Immature natural killer cell (primary cell): ENCODE measurements around the gene UMOD. TPM values are rescaled to one million over a fixed set of nuclear protein-coding genes. Genes with fewer than 3 reads are reported as not detected.

Experiments
- DNase-seq, 3 donors: peaks; one replicate each; pipeline ENCODE4 v3.0.0; 2022; ENCODE audit warnings: mixed read lengths in 1 of 3
- H3K27ac Mint-ChIP-seq, 6 donors: one replicate each; pipeline ENCODE4 v1.8.0; 2020; ENCODE audit warnings: mixed read lengths in 6 of 6, mild to moderate bottlenecking in 5 of 6, inconsistent platforms in 4 of 6, moderate library complexity in 3 of 6
- H3K27me3 Mint-ChIP-seq, 3 donors: one replicate each; pipeline ENCODE4 v1.8.0; 2020 to 2021; ENCODE audit warnings: low read depth in 3 of 3, mild to moderate bottlenecking in 3 of 3, mixed read lengths in 3 of 3, moderate library complexity in 3 of 3, inconsistent platforms in 1 of 3
- H3K36me3 Mint-ChIP-seq, 3 donors: one replicate each; pipeline ENCODE4 v1.8.0; 2020; ENCODE audit warnings: mixed read lengths in 3 of 3, inconsistent platforms in 2 of 3, mild to moderate bottlenecking in 2 of 3
- H3K4me1 Mint-ChIP-seq, 2 donors: one replicate each; pipeline ENCODE4 v1.8.0; 2020; ENCODE audit warnings: inconsistent platforms in 2 of 2, mild to moderate bottlenecking in 2 of 2, mixed read lengths in 2 of 2, moderate library complexity in 1 of 2
- H3K4me3 Mint-ChIP-seq, 5 donors: one replicate each; pipeline ENCODE4 v1.8.0; 2020; ENCODE audit warnings: mild to moderate bottlenecking in 5 of 5, mixed read lengths in 5 of 5, inconsistent platforms in 3 of 5, moderate library complexity in 3 of 5
- H3K9me3 Mint-ChIP-seq, 6 donors: one replicate each; pipeline ENCODE4 v1.8.0; 2020; ENCODE audit warnings: mild to moderate bottlenecking in 6 of 6, mixed read lengths in 6 of 6, inconsistent platforms in 4 of 6, moderate library complexity in 3 of 6
- polyA plus RNA-seq, 3 donors: library from polyadenylated mRNA; unstranded; fragments of 300-500 nt; fragmentation: Illumina TruSeq; gene quantifications; one replicate each; pipeline ENCODE4 v1.2.3, GENCODE V29; 2021

Gene UMOD
- polyA plus RNA-seq, 3 donors from 2014 or later: not detected

GRCh38 chr16:20348365-20349185, 3.9 kb downstream of the UMOD start:
- Mint-ChIP-seq H3K9me3 (no peaks in the 10 kb centered on the region), H3K27ac (no peak overlapping the region), H3K36me3 (no peaks in the 10 kb centered on the region), H3K4me1 (no peaks in the 10 kb centered on the region), H3K4me3 (no peak overlapping the region), H3K27me3 (peaks cover 0 to 4% (median 2%) of the 10 kb centered on the region in 3 donors)
- DNase-seq: no peak

GRCh38 chr16:20347666-20348364, 4.7 kb downstream of the UMOD start:
- no peaks in the 10 kb centered on the region for H3K9me3 Mint-ChIP-seq
- H3K27me3 Mint-ChIP-seq: peaks cover 0 to 4% (median 2%) of the 10 kb centered on the region in 3 donors
- H3K36me3 Mint-ChIP-seq: no peaks in the 10 kb centered on the region
- no peaks in the 10 kb centered on the region for H3K4me1 Mint-ChIP-seq
- DNase-seq: no peak
- no peak overlapping the region for H3K27ac Mint-ChIP-seq
- no peak overlapping the region for H3K4me3 Mint-ChIP-seq

GRCh38 chr16:20344611-20345010, 7.9 kb downstream of the UMOD start:
- no peak for DNase-seq
- Mint-ChIP-seq H3K9me3 (no peaks in the 10 kb centered on the region), H3K4me1 (no peaks in the 10 kb centered on the region), H3K36me3 (no peaks in the 10 kb centered on the region), H3K4me3 (no peak overlapping the region), H3K27ac (no peak overlapping the region), H3K27me3 (peaks cover 0 to 4% (median 2%) of the 10 kb centered on the region in 3 donors)

- Mint-ChIP-seq H3K27me3 (peaks cover 0 to 6% (median 5%) of the 10 kb centered on the region in 3 donors), H3K9me3 (no peaks in the 10 kb centered on the region), H3K4me3 (no peak overlapping the region), H3K27ac (no peak overlapping the region), H3K4me1 (no peaks in the 10 kb centered on the region), H3K36me3 (no peaks in the 10 kb centered on the region)
- no peak for DNase-seq
Observed at GRCh38 chr16:20339744-20340143, 12.8 kb downstream of the UMOD start.

GRCh38 chr16:20336955-20337354, 15.6 kb downstream of the UMOD start:
- peaks cover 0 to 5% (median 5%) of the 10 kb centered on the region in 3 donors for H3K27me3 Mint-ChIP-seq
- no peaks in the 10 kb centered on the region for H3K36me3 Mint-ChIP-seq
- H3K4me1 Mint-ChIP-seq: no peaks in the 10 kb centered on the region
- no peak overlapping the region for H3K27ac Mint-ChIP-seq
- H3K9me3 Mint-ChIP-seq: no peaks in the 10 kb centered on the region
- no peak overlapping the region for H3K4me3 Mint-ChIP-seq
- no peak for DNase-seq

- H3K27ac Mint-ChIP-seq: no peak overlapping the region
- no peaks in the 10 kb centered on the region for H3K9me3 Mint-ChIP-seq
- DNase-seq: no peak
- H3K36me3 Mint-ChIP-seq: no peaks in the 10 kb centered on the region
- H3K4me1 Mint-ChIP-seq: no peaks in the 10 kb centered on the region
- no peak overlapping the region for H3K4me3 Mint-ChIP-seq
- peaks cover 0 to 7% (median 5%) of the 10 kb centered on the region in 3 donors for H3K27me3 Mint-ChIP-seq
Observed at GRCh38 chr16:20334396-20334795, 18.1 kb downstream of the UMOD start.

GRCh38 chr16:20333120-20333519, 19.4 kb downstream of the UMOD start:
- no peak for DNase-seq
- H3K36me3 Mint-ChIP-seq: no peaks in the 10 kb centered on the region
- H3K27me3 Mint-ChIP-seq: peaks cover 0 to 7% (median 5%) of the 10 kb centered on the region in 3 donors
- H3K27ac Mint-ChIP-seq: no peak overlapping the region
- no peaks in the 10 kb centered on the region for H3K4me1 Mint-ChIP-seq
- H3K9me3 Mint-ChIP-seq: no peaks in the 10 kb centered on the region
- no peak overlapping the region for H3K4me3 Mint-ChIP-seq

GRCh38 chr16:20332411-20332810, 20.1 kb downstream of the UMOD start:
- Mint-ChIP-seq H3K27me3 (peaks cover 0 to 9% (median 1%) of the 10 kb centered on the region in 3 donors), H3K4me3 (no peak overlapping the region), H3K9me3 (no peaks in the 10 kb centered on the region), H3K27ac (no peak overlapping the region), H3K4me1 (no peaks in the 10 kb centered on the region), H3K36me3 (no peaks in the 10 kb centered on the region)
- no peak for DNase-seq

- peaks cover 0 to 9% (median 0%) of the 10 kb centered on the region in 3 donors for H3K27me3 Mint-ChIP-seq
- H3K4me1 Mint-ChIP-seq: no peaks in the 10 kb centered on the region
- no peaks in the 10 kb centered on the region for H3K36me3 Mint-ChIP-seq
- DNase-seq: no peak
- H3K4me3 Mint-ChIP-seq: no peak overlapping the region
- no peak overlapping the region for H3K27ac Mint-ChIP-seq
- no peaks in the 10 kb centered on the region for H3K9me3 Mint-ChIP-seq
Observed at GRCh38 chr16:20331635-20332034, 20.9 kb downstream of the UMOD start.

GRCh38 chr16:20329392-20330138, 22.9 kb downstream of the UMOD start:
- Mint-ChIP-seq H3K9me3 (no peaks in the 10 kb centered on the region), H3K27ac (no peak overlapping the region), H3K27me3 (peaks cover 0 to 6% (median 4%) of the 10 kb centered on the region in 3 donors), H3K4me1 (no peaks in the 10 kb centered on the region), H3K4me3 (no peak overlapping the region), H3K36me3 (no peaks in the 10 kb centered on the region)
- DNase-seq: no peak

- no peak within 1 kb of the TSS for H3K4me3 Mint-ChIP-seq
Observed at GRCh38 chr16:20327444-20328041, 25.0 kb downstream of the UMOD start, which contains the start of gene GP2. TSS of gene GP2 (minus strand) at chr16:20327513. CDS start at chr16:20326431, 1,082 bp downstream.

GRCh38 chr16:20326321-20326720, 26.2 kb downstream of the UMOD start:
- DNase-seq: no peak
- no peaks in the 10 kb centered on the region for H3K4me1 Mint-ChIP-seq
- no peaks in the 10 kb centered on the region for H3K36me3 Mint-ChIP-seq
- H3K4me3 Mint-ChIP-seq: no peak overlapping the region
- H3K27ac Mint-ChIP-seq: no peak overlapping the region
- H3K9me3 Mint-ChIP-seq: peaks cover 0 to 2% (median 0%) of the 10 kb centered on the region in 6 donors
- H3K27me3 Mint-ChIP-seq: peaks cover 2 to 8% (median 6%) of the 10 kb centered on the region in 3 donors

More at GRCh38 chr16:20327444-20328041, 25.0 kb downstream of the UMOD start, which contains the start of gene GP2:
- DNase-seq: no peak
- no peaks in the 10 kb centered on the region for H3K9me3 Mint-ChIP-seq
- H3K36me3 Mint-ChIP-seq: no peaks in the 10 kb centered on the region
- no peaks in the 10 kb centered on the region for H3K4me1 Mint-ChIP-seq
- H3K27me3 Mint-ChIP-seq: peaks cover 0 to 6% (median 6%) of the 10 kb centered on the region in 3 donors
- no peak within 1 kb of the TSS for H3K27ac Mint-ChIP-seq

- Mint-ChIP-seq H3K36me3 (no peaks in the 10 kb centered on the region), H3K27ac (no peak overlapping the region), H3K4me3 (no peak overlapping the region), H3K9me3 (peaks cover 0 to 2% (median 0%) of the 10 kb centered on the region in 6 donors), H3K4me1 (no peaks in the 10 kb centered on the region), H3K27me3 (peaks cover 2 to 9% (median 8%) of the 10 kb centered on the region in 3 donors)
- DNase-seq: no peak
Observed at GRCh38 chr16:20325005-20325404, 27.5 kb downstream of the UMOD start.
